Epithelial cell of proximal tubule (primary cell): ENCODE data around the gene MMAB. TPM values are rescaled to one million over a fixed set of nuclear protein-coding genes. Genes with fewer than 3 reads are reported as not detected.

Experiments
- DNase-seq: peaks from one replicate; pipeline ENCODE4 v3.0.0-alpha.2; 2011; ENCODE audit warnings: low read depth
- H3K4me3 ChIP-seq: 2 replicates; pipeline ENCODE4 v1.5.1; 2011; ENCODE audit warnings: low read depth, mild to moderate bottlenecking, low read length
- total RNA-seq: library from RNA; depleted of rRNA; stranded (reverse); fragments of >200 nt; gene quantifications from 2 replicates; pipeline ENCODE4 v1.2.3, GENCODE V29; 2015
- TF ChIP-seq, protein P1 (sequence below): conservative IDR thresholded peaks from 2 replicates; pipeline ENCODE4 v1.5.1; 2012; ENCODE audit warnings: low read depth, mild to moderate bottlenecking, low read length

MMAB gene
- total RNA-seq, 1 donor from 2014 or later: 33.3 TPM

DNA sequence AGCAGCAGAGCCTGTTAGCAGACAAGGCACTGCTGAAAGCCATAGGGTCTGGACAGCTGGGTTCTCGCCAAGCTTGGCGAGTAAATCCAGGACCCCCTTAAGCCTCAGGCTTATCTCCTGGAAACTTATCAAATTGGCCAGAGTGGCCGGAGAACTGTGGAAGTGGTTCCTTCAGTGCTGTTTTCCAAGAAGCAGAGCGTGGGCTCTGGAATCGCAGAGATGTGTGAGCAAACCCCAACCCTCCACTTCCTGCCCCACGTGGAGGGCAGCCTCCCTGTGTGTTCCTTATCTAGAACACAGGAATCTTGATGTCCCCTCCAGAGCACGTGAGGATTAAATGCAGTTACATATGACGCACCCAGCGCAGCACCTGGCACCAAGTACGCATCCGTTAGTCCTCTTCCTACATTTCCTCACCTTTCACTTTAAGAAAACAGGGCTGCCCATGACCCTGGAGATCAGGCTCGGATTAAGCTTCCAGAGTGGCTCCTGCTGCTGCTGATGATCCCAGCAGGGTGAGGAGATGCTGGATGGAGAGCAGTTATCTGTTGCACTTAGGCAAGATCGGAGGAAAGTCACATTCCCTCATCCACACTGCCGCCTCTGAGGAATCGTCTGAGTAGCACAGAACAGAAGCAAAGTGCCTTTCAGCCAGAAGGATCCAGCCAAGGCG lies 35.0 kb downstream of the MMAB start:
- DNase-seq: no peak
- TF ChIP-seq, protein P1, sequence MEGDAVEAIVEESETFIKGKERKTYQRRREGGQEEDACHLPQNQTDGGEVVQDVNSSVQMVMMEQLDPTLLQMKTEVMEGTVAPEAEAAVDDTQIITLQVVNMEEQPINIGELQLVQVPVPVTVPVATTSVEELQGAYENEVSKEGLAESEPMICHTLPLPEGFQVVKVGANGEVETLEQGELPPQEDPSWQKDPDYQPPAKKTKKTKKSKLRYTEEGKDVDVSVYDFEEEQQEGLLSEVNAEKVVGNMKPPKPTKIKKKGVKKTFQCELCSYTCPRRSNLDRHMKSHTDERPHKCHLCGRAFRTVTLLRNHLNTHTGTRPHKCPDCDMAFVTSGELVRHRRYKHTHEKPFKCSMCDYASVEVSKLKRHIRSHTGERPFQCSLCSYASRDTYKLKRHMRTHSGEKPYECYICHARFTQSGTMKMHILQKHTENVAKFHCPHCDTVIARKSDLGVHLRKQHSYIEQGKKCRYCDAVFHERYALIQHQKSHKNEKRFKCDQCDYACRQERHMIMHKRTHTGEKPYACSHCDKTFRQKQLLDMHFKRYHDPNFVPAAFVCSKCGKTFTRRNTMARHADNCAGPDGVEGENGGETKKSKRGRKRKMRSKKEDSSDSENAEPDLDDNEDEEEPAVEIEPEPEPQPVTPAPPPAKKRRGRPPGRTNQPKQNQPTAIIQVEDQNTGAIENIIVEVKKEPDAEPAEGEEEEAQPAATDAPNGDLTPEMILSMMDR: no peak

DNA sequence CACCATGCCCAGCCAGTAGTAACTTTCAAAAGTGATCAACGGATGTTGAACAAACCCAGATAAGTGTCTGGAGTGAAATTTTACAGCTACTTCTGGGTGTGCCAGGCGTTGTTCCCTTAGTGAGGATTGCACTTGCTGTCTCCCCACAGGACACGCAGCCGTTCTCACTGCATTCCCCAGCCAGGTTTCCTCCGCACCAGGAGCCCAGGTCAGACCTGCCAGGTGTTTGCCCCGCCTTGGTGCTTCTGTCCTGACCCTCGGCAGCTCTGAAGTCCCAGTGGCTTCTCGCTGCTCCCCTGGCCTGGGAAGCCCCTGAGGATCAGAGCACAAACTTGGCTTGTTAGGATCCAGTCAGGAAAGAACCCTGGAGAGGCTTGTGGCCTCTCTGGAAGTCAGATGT lies 36.2 kb downstream of the MMAB start:
- TF ChIP-seq, protein P1: no peak
- DNase-seq: no peak
- H3K4me3 ChIP-seq: no peak overlapping the region

More for the DNA sequence above, 35.0 kb downstream of the MMAB start:
- no peak overlapping the region for H3K4me3 ChIP-seq

DNA sequence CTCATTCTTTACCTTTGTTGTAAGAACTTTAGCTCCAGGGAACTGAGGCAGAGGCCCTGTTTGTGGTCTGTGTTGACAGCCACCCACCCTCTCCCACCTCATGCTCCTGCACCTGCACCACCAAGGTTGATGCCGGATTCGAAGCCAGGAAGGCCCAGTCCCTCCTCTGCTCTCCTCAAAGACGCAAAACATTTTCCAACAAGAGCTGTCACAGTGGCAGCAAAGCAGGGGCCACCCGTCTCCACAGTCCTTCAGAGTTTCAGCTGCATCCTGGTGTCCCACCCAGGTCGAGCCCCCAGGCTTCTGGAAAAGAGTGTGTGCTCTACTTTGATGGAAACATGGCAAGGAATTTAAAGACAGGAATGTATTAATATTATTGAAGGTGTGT lies 37.4 kb downstream of the MMAB start:
- no peak for DNase-seq
- TF ChIP-seq, protein P1: no peak
- no peak overlapping the region for H3K4me3 ChIP-seq

DNA sequence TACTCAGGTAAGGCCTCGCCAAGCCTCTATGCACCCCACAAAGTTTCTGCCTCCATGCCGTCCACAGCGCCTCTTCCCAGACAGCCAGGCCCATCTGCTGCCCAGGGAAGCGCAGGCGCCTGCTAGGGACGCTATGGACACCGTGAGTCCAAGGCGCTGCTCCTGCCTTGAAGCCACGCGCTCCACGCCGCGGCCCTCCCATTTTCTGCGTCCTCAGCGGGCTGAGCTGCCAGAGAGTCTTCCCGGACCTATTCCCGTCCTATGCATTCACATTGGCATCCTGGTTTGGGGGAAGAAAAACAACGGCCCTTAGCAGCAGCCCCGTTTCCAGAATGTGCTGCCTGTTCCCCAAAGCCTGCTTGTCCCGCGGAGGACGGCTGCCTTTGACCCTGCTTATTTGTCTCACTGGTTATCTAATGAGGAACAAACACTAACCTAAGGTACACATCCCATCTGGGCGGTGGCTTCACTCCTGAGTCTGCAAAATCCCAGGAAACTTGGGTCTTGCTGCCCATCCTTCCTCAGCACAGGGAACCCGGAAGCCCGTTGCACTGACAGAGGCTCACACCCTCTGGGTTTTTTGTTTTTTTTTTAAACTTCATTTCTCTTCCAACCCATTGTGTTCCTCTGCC lies 38.0 kb downstream of the MMAB start:
- no peak overlapping the region for H3K4me3 ChIP-seq

DNA sequence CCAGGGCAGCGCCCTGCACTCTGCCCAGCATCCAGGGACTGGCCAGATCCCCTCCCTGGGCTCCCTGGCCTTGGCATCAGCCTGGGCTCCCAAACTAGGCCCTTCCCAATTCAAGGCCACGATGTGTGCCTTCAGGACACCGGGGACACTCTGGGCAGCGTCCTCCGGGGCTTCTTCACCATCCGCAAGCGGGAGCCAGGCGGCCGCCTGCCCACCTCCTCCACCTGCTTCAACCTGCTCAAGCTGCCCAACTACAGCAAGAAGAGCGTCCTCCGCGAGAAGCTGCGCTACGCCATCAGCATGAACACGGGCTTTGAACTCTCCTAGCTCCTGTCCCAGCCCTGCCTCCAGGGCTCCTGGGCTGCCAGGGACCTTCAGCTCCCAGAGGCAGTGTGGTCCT lies 38.8 kb downstream of the MMAB start:
- no peak for DNase-seq
- TF ChIP-seq, protein P1: no peak
- no peak overlapping the region for H3K4me3 ChIP-seq

More for the DNA sequence above, 38.0 kb downstream of the MMAB start:
- DNase-seq: no peak
- TF ChIP-seq, protein P1: no peak

DNA sequence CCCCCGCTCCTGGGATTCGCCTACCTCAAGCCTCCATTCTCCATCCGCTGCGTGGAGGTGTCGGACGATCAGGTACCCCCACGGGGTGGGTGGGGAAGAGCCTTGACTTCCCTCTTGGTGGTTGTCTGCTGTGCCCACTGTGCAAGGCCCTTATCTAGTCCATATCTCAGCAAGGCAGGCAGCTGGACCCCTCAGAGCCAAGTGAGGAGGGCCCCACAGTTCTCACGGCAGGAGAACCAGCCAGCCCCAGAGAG lies 39.9 kb downstream of the MMAB start:
- TF ChIP-seq, protein P1: no peak
- no peak for DNase-seq
- no peak overlapping the region for H3K4me3 ChIP-seq
